ENCODE data around the gene DIPK1A.
"Not testable (repeated sequence)": the region's sequence is repeated elsewhere in the genome, so short reads cannot be mapped to it uniquely, and the experiment has no call there.

DIPK1A gene

GRCh38 chr1:92921031-92922023 lies 39.9 kb downstream of the DIPK1A start:
- no peak for DNase-seq (ENCODE audit: low read depth)

- no peak for DNase-seq (ENCODE audit: low read depth)
Observed at GRCh38 chr1:92916899-92917298, 44.4 kb downstream of the DIPK1A start.

- no peak for DNase-seq (ENCODE audit: low read depth)
Observed at GRCh38 chr1:92915547-92915946, 45.7 kb downstream of the DIPK1A start.

- DNase-seq (ENCODE audit: low read depth) = no peak
Observed at GRCh38 chr1:92913093-92913819, 48.0 kb downstream of the DIPK1A start.

GRCh38 chr1:92910081-92910480 lies 51.2 kb downstream of the DIPK1A start:
- no peak for DNase-seq (ENCODE audit: low read depth)

GRCh38 chr1:92909321-92909720 lies 51.9 kb downstream of the DIPK1A start:
- DNase-seq (ENCODE audit: low read depth) = no peak

GRCh38 chr1:92907949-92908684 lies 53.1 kb downstream of the DIPK1A start:
- no peak for DNase-seq (ENCODE audit: low read depth)

GRCh38 chr1:92903765-92904164 lies 57.5 kb downstream of the DIPK1A start:
- DNase-seq (ENCODE audit: low read depth) = no peak

GRCh38 chr1:92902406-92902744 lies 58.9 kb downstream of the DIPK1A start:
- DNase-seq (ENCODE audit: low read depth) = no peak

GRCh38 chr1:92901699-92902405 lies 59.4 kb downstream of the DIPK1A start:
- DNase-seq (ENCODE audit: low read depth) = no peak

- no peak for DNase-seq (ENCODE audit: low read depth)
Observed at GRCh38 chr1:92901126-92901525, 60.1 kb downstream of the DIPK1A start.

- no peak for DNase-seq (ENCODE audit: low read depth)
Observed at GRCh38 chr1:92900539-92900938, 60.7 kb downstream of the DIPK1A start.

- DNase-seq (ENCODE audit: low read depth) = no peak
Observed at GRCh38 chr1:92899780-92900179, 61.5 kb downstream of the DIPK1A start.

- not testable (repeated sequence) for DNase-seq (ENCODE audit: low read depth)
Observed at GRCh38 chr1:92898053-92898452, 63.2 kb downstream of the DIPK1A start.

- no peak for DNase-seq (ENCODE audit: low read depth)
Observed at GRCh38 chr1:92887465-92887864, 73.8 kb downstream of the DIPK1A start.

- DNase-seq (ENCODE audit: low read depth) = no peak
Observed at GRCh38 chr1:92886886-92887419, 74.3 kb downstream of the DIPK1A start.

- DNase-seq (ENCODE audit: low read depth) = no peak
Observed at GRCh38 chr1:92884195-92884594, 77.1 kb downstream of the DIPK1A start.

GRCh38 chr1:92883297-92883696 lies 78.0 kb downstream of the DIPK1A start:
- DNase-seq (ENCODE audit: low read depth) = no peak

- DNase-seq (ENCODE audit: low read depth) = peak; percentile 20
Observed at GRCh38 chr1:92882819-92883218, 78.4 kb downstream of the DIPK1A start.

- no peak for DNase-seq (ENCODE audit: low read depth)
Observed at GRCh38 chr1:92881391-92881790, 79.9 kb downstream of the DIPK1A start.

GRCh38 chr1:92879316-92879968 lies 81.8 kb downstream of the DIPK1A start:
- DNase-seq (ENCODE audit: low read depth) = no peak
